ENCODE measurements around the gene EHMT1.
A peak's percentile ranks its signal among the peaks of the same experiment; 100 is the strongest.
"Not testable (repeated sequence)": the region's sequence is repeated elsewhere in the genome, so short reads cannot be mapped to it uniquely, and the experiment has no call there.

Gene EHMT1

DNA sequence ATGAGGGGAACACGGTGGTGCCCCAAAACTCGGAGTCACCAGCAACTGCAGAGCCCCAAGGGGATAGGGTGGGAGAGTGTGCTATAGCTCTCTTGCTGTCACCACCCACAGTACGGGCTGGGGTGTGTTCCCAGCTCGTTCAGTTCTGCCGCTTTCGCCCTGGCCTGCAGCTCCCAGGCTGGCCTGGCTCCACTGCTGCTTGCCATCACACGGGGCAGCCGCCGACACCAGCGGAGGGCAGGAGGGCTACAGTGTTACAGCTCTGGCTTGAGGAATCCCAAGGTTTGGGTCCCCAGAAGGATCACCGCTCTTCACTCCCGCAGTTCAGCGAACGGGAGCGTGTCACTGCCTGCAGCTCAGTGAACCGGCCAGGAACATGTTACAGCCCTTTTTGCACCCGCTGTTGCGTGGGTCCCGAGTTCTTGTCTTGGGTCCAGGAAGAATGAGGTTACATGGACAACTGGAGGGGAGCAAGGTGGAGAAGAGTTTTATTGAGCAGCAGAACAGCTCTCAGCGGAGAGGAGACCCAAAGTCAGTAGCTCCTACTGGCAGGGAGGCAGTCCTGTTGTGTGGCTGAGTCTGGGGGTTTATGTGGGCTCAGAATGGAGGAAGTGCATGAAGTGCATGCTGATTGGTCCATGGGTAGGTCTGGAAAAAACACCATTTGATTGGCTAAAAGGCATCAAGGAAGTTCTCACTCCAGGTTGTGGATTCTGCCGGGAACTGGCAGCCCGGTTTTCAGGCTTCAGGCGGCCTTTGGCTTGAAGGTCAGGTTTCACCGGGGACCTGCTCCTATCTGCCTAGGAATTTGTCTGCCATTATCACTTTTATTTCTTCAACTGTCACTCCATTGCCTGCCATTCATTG lies 113.4 kb downstream of the EHMT1 start:
- CTCF ChIA-PET = no interaction called here
- Mint-ChIP-seq H3K9me3 (peaks cover 37% of the 10 kb centered on the region), H3K27ac (no peak overlapping the region), H3K4me1 (peaks cover 2% of the 10 kb centered on the region), H3K4me3 (no peak overlapping the region), H3K27me3 (no peaks in the 10 kb centered on the region), H3K36me3 (peaks cover 83% of the 10 kb centered on the region)
- DNase-seq = no peak

DNA sequence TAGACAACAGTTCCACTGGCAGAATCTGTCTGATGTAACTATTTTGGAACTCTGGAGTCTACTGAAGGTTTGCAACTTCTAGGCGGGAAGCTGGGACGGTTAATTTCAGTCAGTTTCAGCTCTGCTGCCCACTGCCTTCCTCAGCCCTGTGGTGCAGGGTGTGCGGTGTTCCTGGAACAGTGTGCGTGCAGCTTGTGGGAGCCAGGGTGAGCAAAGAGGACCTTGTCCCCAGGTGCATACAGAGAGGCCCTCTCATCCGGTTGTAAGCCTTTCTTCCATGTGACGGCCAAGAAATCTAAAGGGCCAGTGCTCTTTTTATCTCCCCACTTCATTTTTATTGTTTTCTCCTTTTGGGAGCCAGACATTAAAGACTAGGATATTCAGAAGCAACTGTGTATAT lies 114.6 kb downstream of the EHMT1 start:
- peaks cover 37% of the 10 kb centered on the region for H3K9me3 Mint-ChIP-seq
- no peaks in the 10 kb centered on the region for H3K27me3 Mint-ChIP-seq
- no peak for DNase-seq
- CTCF ChIA-PET = no interaction called here
- peaks cover 78% of the 10 kb centered on the region for H3K36me3 Mint-ChIP-seq
- peaks cover 2% of the 10 kb centered on the region for H3K4me1 Mint-ChIP-seq
- no peak overlapping the region for H3K27ac Mint-ChIP-seq
- no peak overlapping the region for H3K4me3 Mint-ChIP-seq

DNA sequence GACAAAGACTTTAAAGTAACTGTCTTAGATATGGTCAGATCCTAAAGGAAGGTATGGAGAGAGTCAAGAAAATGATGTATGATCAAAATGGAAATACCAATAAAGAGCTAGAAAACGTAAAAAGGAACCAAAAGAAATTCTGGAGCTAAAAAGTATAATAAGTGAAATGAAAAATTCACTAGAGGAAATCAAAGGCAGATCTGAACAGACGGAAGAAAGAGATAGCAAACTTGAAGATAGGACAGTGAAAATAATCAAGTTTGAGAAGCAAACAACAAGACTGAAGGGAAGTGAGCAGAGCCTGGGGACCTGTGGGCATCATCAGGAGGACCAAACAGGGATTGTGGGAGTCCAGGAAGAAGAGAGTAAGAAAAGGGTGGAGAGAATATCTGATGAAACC lies 115.4 kb downstream of the EHMT1 start:
- Mint-ChIP-seq H3K4me1 (peaks cover 4% of the 10 kb centered on the region), H3K27ac (no peak overlapping the region), H3K36me3 (peaks cover 74% of the 10 kb centered on the region), H3K9me3 (peaks cover 37% of the 10 kb centered on the region), H3K4me3 (no peak overlapping the region), H3K27me3 (no peaks in the 10 kb centered on the region)
- no peak for DNase-seq
- CTCF ChIA-PET = no interaction called here

DNA sequence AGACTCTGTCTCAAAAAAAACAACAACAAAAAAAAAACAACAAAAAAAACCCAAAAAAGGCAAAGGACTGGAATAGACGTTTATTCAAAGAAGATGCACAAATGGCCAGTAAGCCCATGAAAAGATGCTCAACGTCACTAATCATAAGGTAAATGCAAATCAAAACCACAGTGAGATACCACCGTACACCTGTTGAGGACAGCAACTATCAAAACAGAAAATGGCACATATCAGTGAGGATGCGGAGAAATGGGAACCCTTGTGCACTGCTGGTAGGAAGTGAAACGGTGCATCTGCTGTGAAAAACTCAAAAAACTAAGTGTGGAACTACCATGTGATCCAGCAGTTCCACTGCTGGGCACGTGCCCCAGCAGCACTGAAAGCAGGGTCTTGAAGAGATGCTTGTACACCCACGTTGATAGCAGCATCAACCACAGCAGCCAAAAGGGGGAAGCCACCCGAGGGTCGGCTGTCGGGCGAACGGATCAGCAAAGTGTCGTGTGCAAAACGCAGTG lies 119.4 kb downstream of the EHMT1 start:
- H3K27me3 Mint-ChIP-seq, DNase-seq, H3K4me3 Mint-ChIP-seq, H3K4me1 Mint-ChIP-seq, H3K27ac Mint-ChIP-seq, CTCF ChIA-PET: not testable (repeated sequence)
- peaks cover 41% of the 10 kb centered on the region for H3K36me3 Mint-ChIP-seq
- peaks cover 22% of the 10 kb centered on the region for H3K9me3 Mint-ChIP-seq

DNA sequence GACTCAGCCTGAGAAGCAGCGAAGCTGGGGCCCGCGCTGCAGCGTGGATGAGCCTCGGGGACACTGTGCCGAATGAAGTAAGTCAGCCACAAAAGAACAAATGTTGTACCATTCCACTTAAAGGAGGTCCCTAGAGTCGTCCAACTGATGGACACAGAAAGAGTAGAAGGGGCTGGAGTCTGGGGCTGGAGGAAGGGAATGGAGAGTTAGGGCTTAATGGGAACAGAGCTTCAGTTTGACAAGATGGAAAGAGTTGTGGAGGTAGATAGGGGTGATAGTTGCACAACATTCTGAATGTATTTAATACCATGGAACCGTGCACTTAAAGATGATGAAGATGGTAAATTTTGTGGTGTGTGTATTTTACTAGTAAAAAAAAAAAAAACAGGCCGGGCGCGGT lies 119.9 kb downstream of the EHMT1 start:
- Mint-ChIP-seq H3K4me1 (peaks cover 4% of the 10 kb centered on the region), H3K36me3 (peaks cover 37% of the 10 kb centered on the region), H3K4me3 (no peak overlapping the region), H3K27me3 (no peaks in the 10 kb centered on the region), H3K27ac (no peak overlapping the region), H3K9me3 (peaks cover 18% of the 10 kb centered on the region)
- DNase-seq = no peak
- CTCF ChIA-PET = no interaction called here

DNA sequence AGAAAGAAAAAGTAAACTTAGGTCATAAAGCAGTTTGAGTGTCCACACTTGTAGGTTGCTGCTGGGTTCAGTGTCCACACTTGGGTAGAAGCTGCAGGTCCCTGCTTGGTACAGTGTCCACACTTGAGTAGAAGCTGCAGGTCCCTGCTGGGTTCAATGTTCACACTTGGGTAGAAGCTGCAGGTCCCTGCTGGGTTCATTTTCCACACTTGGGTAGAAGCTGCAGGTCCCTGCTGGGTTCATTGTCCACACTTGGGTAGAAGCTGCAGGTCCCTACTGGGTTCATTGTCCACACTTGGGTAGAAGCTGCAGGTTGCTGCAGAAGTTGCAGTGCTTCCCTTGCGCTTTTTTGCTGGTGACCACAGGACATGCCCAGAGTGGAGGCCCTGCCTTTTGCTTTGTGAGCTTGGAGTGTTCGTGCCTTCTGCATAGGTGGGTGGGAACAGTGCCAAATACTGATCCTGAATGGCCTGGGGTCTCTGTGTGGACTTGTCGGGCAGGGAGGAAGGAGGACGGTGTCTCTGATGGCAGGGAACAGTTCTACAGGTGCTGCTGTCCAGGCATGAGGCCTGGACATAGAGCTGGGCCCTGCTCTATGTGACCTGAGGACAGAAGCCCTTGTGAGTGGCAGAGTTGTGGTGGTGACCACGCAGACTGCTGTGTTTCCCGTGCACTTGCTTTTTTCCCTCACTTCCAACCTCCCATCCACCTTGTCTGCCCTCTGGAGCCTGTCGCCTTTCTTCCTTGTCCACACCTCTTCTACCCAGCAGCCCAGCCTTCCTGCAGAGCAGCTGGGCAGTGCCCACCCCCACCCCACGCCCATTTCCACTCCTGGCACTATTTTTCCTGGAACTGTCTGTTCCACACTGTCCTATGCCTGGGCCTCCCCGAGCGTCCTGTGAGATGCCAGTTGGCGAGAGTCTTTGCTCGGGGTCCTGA lies 120.8 kb downstream of the EHMT1 start:
- H3K9me3 Mint-ChIP-seq = peaks cover 9% of the 10 kb centered on the region
- no peaks in the 10 kb centered on the region for H3K27me3 Mint-ChIP-seq
- peaks cover 34% of the 10 kb centered on the region for H3K36me3 Mint-ChIP-seq
- peaks cover 6% of the 10 kb centered on the region for H3K4me1 Mint-ChIP-seq
- CTCF ChIA-PET = no interaction called here
- no peak for DNase-seq
- no peak overlapping the region for H3K27ac Mint-ChIP-seq
- H3K4me3 Mint-ChIP-seq = no peak overlapping the region

DNA sequence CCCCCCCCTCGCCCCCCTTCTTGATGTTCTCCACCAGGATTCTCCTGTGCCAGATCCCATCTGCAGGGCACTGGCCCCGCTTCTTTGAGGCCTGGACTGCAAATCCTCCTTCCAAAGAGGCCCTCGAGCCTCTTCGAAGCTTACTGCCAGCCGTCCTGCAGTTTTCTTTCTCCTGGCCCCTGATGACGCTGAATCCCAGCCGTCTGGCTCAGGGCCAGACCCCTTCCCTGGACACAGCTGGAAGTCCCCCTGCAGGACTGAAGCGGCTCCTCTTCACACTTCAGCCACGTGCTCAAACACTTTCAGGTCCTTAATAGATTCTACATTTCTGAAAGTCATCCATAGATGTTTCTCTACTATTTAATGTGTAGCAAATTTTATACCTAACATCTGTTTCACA lies 121.5 kb downstream of the EHMT1 start:
- peaks cover 12% of the 10 kb centered on the region for H3K4me1 Mint-ChIP-seq
- no peak overlapping the region for H3K27ac Mint-ChIP-seq
- no peak for DNase-seq
- no peak overlapping the region for H3K4me3 Mint-ChIP-seq
- H3K36me3 Mint-ChIP-seq = peaks cover 30% of the 10 kb centered on the region
- no peaks in the 10 kb centered on the region for H3K27me3 Mint-ChIP-seq
- CTCF ChIA-PET = no interaction called here
- H3K9me3 Mint-ChIP-seq = peaks cover 4% of the 10 kb centered on the region

DNA sequence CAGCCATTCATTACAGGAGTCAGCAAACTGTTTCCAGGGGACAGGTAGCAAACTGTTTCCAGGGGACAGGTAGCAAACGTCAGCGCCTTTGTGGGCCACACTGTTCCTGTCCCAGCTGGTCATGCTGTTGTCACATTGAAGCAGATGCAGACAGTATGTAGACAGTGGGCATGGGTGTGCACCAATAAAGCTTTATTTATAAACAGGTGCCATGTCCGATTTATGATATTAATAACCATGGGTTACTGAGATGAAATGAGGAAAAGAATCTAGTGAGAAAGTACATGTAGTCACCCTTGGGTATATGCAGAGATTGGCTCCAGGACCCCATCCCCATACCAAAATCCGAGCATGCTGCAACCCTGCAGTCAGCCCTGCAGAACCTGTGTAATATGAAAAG lies 122.5 kb downstream of the EHMT1 start:
- peaks cover 32% of the 10 kb centered on the region for H3K36me3 Mint-ChIP-seq
- peaks cover 20% of the 10 kb centered on the region for H3K4me1 Mint-ChIP-seq
- no peaks in the 10 kb centered on the region for H3K9me3 Mint-ChIP-seq
- no peak for DNase-seq
- CTCF ChIA-PET = no interaction called here
- H3K4me3 Mint-ChIP-seq = no peak overlapping the region
- no peak overlapping the region for H3K27ac Mint-ChIP-seq
- H3K27me3 Mint-ChIP-seq = no peaks in the 10 kb centered on the region

DNA sequence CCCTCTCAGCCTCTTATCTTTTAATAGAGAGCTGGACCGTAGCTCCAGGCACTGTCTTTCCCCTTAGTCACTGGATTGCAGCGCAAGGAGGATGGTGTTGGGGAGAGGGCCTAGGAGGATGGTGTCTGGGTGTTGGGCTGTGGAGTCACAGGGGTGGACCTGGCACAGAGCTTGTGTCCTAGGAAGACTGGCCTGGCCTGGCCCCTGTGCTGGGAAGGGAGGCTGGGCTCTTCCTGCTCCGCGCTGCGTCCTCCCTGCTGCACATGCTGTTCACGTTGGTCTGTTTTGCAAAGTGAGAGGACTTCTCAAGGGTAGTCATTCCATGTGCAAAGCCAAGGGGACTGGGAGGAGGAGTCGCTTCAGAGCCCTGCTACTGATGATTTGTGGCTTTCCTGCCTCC lies 123.9 kb downstream of the EHMT1 start:
- H3K4me1 Mint-ChIP-seq = peaks cover 21% of the 10 kb centered on the region
- no peak overlapping the region for H3K27ac Mint-ChIP-seq
- no peak for DNase-seq
- H3K36me3 Mint-ChIP-seq = peaks cover 34% of the 10 kb centered on the region
- no peak overlapping the region for H3K4me3 Mint-ChIP-seq
- CTCF ChIA-PET = no interaction called here
- no peaks in the 10 kb centered on the region for H3K9me3 Mint-ChIP-seq
- H3K27me3 Mint-ChIP-seq = no peaks in the 10 kb centered on the region

DNA sequence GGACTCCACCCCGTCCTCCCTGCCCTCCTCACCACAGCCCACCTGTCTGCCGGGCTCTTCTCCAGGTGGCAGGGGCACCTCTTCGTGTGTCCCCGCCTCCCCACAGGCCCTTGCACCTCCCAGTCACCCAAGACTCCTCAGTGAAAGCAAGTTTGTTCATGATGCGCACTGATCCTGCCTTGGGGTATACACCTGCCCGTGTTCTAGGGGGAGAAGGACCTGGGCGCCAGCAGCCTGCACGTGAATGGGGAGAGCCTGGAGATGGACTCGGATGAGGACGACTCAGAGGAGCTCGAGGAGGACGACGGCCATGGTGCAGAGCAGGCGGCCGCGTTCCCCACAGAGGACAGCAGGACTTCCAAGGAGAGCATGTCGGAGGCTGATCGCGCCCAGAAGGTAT lies 124.9 kb downstream of the EHMT1 start:
- CTCF ChIA-PET = no interaction called here
- DNase-seq = no peak
- H3K27ac Mint-ChIP-seq = no peak overlapping the region
- peaks cover 29% of the 10 kb centered on the region for H3K36me3 Mint-ChIP-seq
- H3K4me1 Mint-ChIP-seq = peaks cover 20% of the 10 kb centered on the region
- no peaks in the 10 kb centered on the region for H3K9me3 Mint-ChIP-seq
- H3K27me3 Mint-ChIP-seq = no peaks in the 10 kb centered on the region
- no peak overlapping the region for H3K4me3 Mint-ChIP-seq

DNA sequence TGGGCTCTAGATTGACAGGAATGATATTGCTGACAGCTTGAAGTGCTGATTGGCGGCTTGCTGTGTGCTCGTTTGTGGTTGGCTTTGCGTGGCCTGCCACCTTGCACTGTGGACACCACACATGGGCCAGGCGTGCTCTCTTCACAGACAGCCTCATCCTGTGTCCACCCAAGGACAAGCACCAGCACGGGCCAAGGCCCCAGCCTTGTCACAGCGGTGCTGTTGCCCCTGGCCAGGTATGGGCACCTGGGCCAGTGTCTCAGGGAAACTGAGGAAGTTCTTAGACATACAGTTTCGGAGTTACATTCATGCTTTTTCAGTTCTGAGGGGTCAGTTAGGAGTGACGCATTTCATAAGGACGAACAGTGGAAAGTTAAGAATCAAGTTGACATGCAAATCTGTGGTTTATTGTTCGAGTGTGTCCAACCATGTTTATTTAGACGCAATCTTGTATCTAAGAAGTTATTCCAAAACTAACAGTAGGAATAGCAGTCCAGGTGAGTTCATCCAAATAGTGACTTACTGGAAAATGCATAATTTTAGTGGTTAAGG lies 125.9 kb downstream of the EHMT1 start:
- Mint-ChIP-seq H3K9me3 (no peaks in the 10 kb centered on the region), H3K27ac (no peak overlapping the region), H3K4me3 (no peak overlapping the region), H3K4me1 (peaks cover 18% of the 10 kb centered on the region), H3K36me3 (peaks cover 30% of the 10 kb centered on the region), H3K27me3 (no peaks in the 10 kb centered on the region)
- no peak for DNase-seq
- CTCF ChIA-PET = interaction anchor here (0.6 kb wide), 1 partner anchor 156 kb away, joined by 4 read pairs; no protein-coding TSS in a partner anchor

DNA sequence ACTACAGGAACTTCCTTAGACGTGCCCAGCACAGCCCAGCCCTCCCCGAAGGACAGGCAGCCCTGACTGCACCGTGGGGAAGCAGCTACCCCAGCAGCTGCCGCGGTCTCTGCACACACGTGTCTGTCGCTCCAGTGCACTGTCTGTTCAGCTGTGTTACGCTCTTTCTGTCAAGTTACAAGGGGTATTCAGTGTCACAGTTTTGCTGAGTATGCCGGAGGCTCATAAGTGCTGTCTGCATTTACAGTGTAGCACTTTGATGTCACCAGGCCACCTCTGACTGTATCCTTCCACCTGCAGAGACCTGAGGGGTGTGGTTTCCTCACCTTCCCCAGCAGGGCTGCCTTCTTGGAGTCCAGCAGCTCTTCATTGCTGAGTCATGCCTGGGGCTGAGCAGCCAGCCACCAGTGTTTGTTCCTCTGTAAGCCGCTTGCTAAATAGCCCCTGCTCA lies 126.8 kb downstream of the EHMT1 start:
- Mint-ChIP-seq H3K4me3 (no peak overlapping the region), H3K9me3 (no peaks in the 10 kb centered on the region), H3K36me3 (peaks cover 33% of the 10 kb centered on the region), H3K4me1 (peaks cover 18% of the 10 kb centered on the region), H3K27ac (peak overlapping the region; percentile 81), H3K27me3 (no peaks in the 10 kb centered on the region)
- no peak for DNase-seq
- CTCF ChIA-PET = no interaction called here

DNA sequence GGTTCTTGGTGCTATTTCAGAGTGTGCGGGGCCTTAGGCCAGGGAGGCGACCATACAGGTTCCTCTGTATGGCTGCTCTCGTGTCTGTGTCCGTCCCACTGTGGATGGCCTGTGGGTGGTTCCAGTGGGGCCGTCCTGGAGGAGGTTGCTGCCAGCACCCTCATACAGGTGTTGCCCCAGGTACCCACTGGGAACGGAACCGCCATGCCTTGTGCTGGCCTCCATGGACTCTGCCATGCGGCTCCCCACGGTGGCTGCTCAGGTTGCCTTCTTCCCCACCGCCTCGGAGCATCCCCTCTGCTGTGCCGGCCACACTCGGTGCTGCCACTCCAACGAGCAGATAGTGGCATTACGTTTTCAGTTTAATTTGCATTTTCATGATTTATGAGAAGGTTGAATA lies 129.5 kb downstream of the EHMT1 start:
- Mint-ChIP-seq H3K27ac (no peak overlapping the region), H3K4me3 (no peak overlapping the region), H3K27me3 (no peaks in the 10 kb centered on the region), H3K9me3 (no peaks in the 10 kb centered on the region), H3K4me1 (peaks cover 18% of the 10 kb centered on the region), H3K36me3 (peaks cover 51% of the 10 kb centered on the region)
- no peak for DNase-seq
- CTCF ChIA-PET = no interaction called here

DNA sequence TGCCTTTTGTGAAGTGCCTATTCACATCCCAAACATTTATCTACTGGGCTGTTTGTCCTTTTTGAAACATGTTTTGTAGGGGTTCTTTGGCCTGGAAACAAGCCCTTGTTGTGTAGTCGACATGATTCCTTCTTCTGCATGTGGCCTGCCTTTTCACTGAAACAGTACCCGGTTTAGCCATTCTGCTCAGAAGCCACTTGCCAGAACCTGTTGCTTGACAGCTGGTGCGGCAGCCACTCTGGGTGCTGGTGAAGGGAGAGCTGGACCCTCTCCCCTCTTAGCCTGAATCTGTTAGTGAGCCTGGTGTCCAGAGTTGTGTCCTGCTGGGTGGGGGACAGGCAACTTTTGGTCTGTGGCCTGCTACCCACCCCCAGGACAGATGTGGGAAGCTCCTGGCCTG lies 129.9 kb downstream of the EHMT1 start:
- Mint-ChIP-seq H3K4me3 (no peak overlapping the region), H3K27ac (no peak overlapping the region), H3K27me3 (no peaks in the 10 kb centered on the region), H3K36me3 (peaks cover 53% of the 10 kb centered on the region), H3K4me1 (peaks cover 18% of the 10 kb centered on the region), H3K9me3 (no peaks in the 10 kb centered on the region)
- no peak for DNase-seq
- CTCF ChIA-PET = no interaction called here

Measured in activated naive CD4-positive, alpha-beta T cell treated with anti-CD3 and anti-CD28 coated beads, Interleukin-2, amount 10 ng/mL, durations not matched to agents 7 days and 5 days (primary cell).